Right ventricle myocardium inferior (tissue), 1 donor: ENCODE measurements around the gene BPIFB6. TPM values are rescaled to one million over a fixed set of nuclear protein-coding genes. Genes with fewer than 3 reads are reported as not detected.

Experiments
- total RNA-seq: library from RNA; stranded (reverse); fragmentation: NEBNext Ultra II Directional; extraction: Animal tissue kit (Norgen Biotek cat#: 25700); gene quantifications from one replicate; pipeline ENCODE4 v1.2.1, GENCODE V29; 2021
- donor health status: DM: no; HTN: yes; CAD: no; lungs with severe emphysema.

BPIFB6 gene
- total RNA-seq, 1 donor from 2014 or later: not detected

Other genes starting within 250 kb of the BPIFB6 start
- 64.8 TPM for gene MAPRE1, start 211.7 kb upstream of the BPIFB6 start, total RNA-seq
- 0.43 TPM for gene EFCAB8, start 172.7 kb upstream of the BPIFB6 start, total RNA-seq
- gene SUN5, start 27.2 kb upstream of the BPIFB6 start, total RNA-seq: not detected
- gene BPIFB2, start 23.9 kb upstream of the BPIFB6 start, total RNA-seq: not detected
- not detected for gene BPIFB3, start 22.3 kb downstream of the BPIFB6 start, total RNA-seq
- not detected for gene BPIFB4, start 48.0 kb downstream of the BPIFB6 start, total RNA-seq
- not detected for gene BPIFA2, start 136.5 kb downstream of the BPIFB6 start, total RNA-seq
- not detected for gene BPIFA3, start 185.7 kb downstream of the BPIFB6 start, total RNA-seq
- not detected for gene BPIFA1, start 204.3 kb downstream of the BPIFB6 start, total RNA-seq